ENCODE results near the gene SPEG.

The SPEG gene

GRCh38 chr2:219386532-219387280, 47.9 kb upstream of the SPEG start:
- TF ChIP-seq, protein P1, sequence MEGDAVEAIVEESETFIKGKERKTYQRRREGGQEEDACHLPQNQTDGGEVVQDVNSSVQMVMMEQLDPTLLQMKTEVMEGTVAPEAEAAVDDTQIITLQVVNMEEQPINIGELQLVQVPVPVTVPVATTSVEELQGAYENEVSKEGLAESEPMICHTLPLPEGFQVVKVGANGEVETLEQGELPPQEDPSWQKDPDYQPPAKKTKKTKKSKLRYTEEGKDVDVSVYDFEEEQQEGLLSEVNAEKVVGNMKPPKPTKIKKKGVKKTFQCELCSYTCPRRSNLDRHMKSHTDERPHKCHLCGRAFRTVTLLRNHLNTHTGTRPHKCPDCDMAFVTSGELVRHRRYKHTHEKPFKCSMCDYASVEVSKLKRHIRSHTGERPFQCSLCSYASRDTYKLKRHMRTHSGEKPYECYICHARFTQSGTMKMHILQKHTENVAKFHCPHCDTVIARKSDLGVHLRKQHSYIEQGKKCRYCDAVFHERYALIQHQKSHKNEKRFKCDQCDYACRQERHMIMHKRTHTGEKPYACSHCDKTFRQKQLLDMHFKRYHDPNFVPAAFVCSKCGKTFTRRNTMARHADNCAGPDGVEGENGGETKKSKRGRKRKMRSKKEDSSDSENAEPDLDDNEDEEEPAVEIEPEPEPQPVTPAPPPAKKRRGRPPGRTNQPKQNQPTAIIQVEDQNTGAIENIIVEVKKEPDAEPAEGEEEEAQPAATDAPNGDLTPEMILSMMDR (IDR thresholded peaks at IDR 0.05; ENCODE audit: insufficient read depth, low read length), result no peak
- no peak for TF ChIP-seq SPI1 (IDR thresholded peaks at IDR 0.05; ENCODE audit: borderline replicate concordance, low read depth)
- no peaks in the 10 kb centered on the region for H3K27me3 ChIP-seq (ENCODE audit: insufficient read depth, poor library complexity, severe bottlenecking)
- peak overlapping the region; percentile 80 for H3K4me3 ChIP-seq (replicated peaks; ENCODE audit: insufficient read depth, low read length)
- H3K27ac ChIP-seq (replicated peaks), result peak overlapping the region; percentile 85
- DNase-seq (ENCODE audit: low read depth in 1 of 2, low spot score in 1 of 2), result no peak

GRCh38 chr2:219387306-219388120, 47.1 kb upstream of the SPEG start, which contains the start of gene DNPEP:
Gene DNPEP (minus strand): TSS chr2:219387912. CDS start chr2:219387794, 118 bp downstream.
- Histone ChIP-seq H3K4me3 (replicated peaks; ENCODE audit: insufficient read depth, low read length) (peak within 1 kb of the TSS; percentile 80), H3K27me3 (ENCODE audit: insufficient read depth, poor library complexity, severe bottlenecking) (no peaks in the 10 kb centered on the region), H3K27ac (replicated peaks) (peak within 1 kb of the TSS; percentile 85)
- TF ChIP-seq SPI1 (IDR thresholded peaks at IDR 0.05; ENCODE audit: borderline replicate concordance, low read depth), result no peak
- no peak for TF ChIP-seq GABPA (IDR thresholded peaks at IDR 0.05; ENCODE audit: low read depth)
- TF ChIP-seq, protein P1 (IDR thresholded peaks at IDR 0.05; ENCODE audit: insufficient read depth, low read length), result no peak
- no peak for TF ChIP-seq REST (IDR thresholded peaks at IDR 0.05; ENCODE audit: insufficient replicate concordance, low read depth)
- no peak for TF ChIP-seq POLR2AphosphoS5 (IDR thresholded peaks at IDR 0.05; ENCODE audit: low read depth)
- DNase-seq (ENCODE audit: low read depth in 1 of 2, low spot score in 1 of 2), result peak; percentile 81 to 89

GRCh38 chr2:219388121-219388906, 46.3 kb upstream of the SPEG start:
- Histone ChIP-seq H3K27me3 (ENCODE audit: insufficient read depth, poor library complexity, severe bottlenecking) (no peaks in the 10 kb centered on the region), H3K27ac (replicated peaks) (peak overlapping the region; percentile 56), H3K4me3 (replicated peaks; ENCODE audit: insufficient read depth, low read length) (peak overlapping the region; percentile 56)
- TF ChIP-seq, protein P1 (IDR thresholded peaks at IDR 0.05; ENCODE audit: insufficient read depth, low read length), result no peak
- TF ChIP-seq REST (IDR thresholded peaks at IDR 0.05; ENCODE audit: insufficient replicate concordance, low read depth), result no peak
- TF ChIP-seq SPI1 (IDR thresholded peaks at IDR 0.05; ENCODE audit: borderline replicate concordance, low read depth), result no peak
- no peak for TF ChIP-seq GABPA (IDR thresholded peaks at IDR 0.05; ENCODE audit: low read depth)
- TF ChIP-seq POLR2AphosphoS5 (IDR thresholded peaks at IDR 0.05; ENCODE audit: low read depth), result no peak
- DNase-seq (ENCODE audit: low read depth in 1 of 2, low spot score in 1 of 2), result peak; percentile 87 to 94
